ENCODE results near the gene DCDC2. TPM values are rescaled to one million over a fixed set of nuclear protein-coding genes. Genes with fewer than 3 reads are reported as not detected.
A peak's percentile ranks its signal among the peaks of the same experiment; 100 is the strongest.

The DCDC2 gene
- total RNA-seq, 1 donor from 2014 or later, result 5.3 TPM

GRCh38 chr6:24284006-24284405, 73.9 kb downstream of the DCDC2 start:
- TF ChIP-seq CTCF (IDR thresholded peaks at IDR 0.05), result no peak
- Histone ChIP-seq H3K27ac (no peak overlapping the region), H3K9me3 (no peaks in the 10 kb centered on the region), H3K4me3 (no peak overlapping the region), H3K4me1 (peaks cover 9% of the 10 kb centered on the region), H3K36me3 (no peaks in the 10 kb centered on the region), H3K27me3 (no peaks in the 10 kb centered on the region)
- DNase-seq (no peak), ATAC-seq (no peak)
- intact Hi-C loops (cut with DNase I), result no loop called here

- Histone ChIP-seq H3K36me3 (no peaks in the 10 kb centered on the region), H3K4me3 (no peak overlapping the region), H3K27ac (no peak overlapping the region), H3K9me3 (no peaks in the 10 kb centered on the region), H3K4me1 (peaks cover 9% of the 10 kb centered on the region), H3K27me3 (no peaks in the 10 kb centered on the region)
- no peak for DNase-seq
- peak; percentile 53 for TF ChIP-seq CTCF (IDR thresholded peaks at IDR 0.05)
- intact Hi-C loops (cut with DNase I), result no loop called here
- peak; percentile 93 for ATAC-seq
Measured at GRCh38 chr6:24283043-24283985, 74.5 kb downstream of the DCDC2 start.

GRCh38 chr6:24274441-24275083, 83.3 kb downstream of the DCDC2 start:
- Histone ChIP-seq H3K4me3 (no peak overlapping the region), H3K9me3 (no peaks in the 10 kb centered on the region), H3K27me3 (no peaks in the 10 kb centered on the region), H3K36me3 (no peaks in the 10 kb centered on the region), H3K27ac (no peak overlapping the region), H3K4me1 (no peaks in the 10 kb centered on the region)
- intact Hi-C loops (cut with DNase I), result no loop called here
- peak; percentile 56 for TF ChIP-seq CTCF (IDR thresholded peaks at IDR 0.05)
- ATAC-seq (no peak), DNase-seq (no peak)

GRCh38 chr6:24273096-24273870, 84.6 kb downstream of the DCDC2 start:
- DNase-seq, result no peak
- no peak for ATAC-seq
- no peak overlapping the region for H3K4me3 ChIP-seq
- no peaks in the 10 kb centered on the region for H3K9me3 ChIP-seq
- no peaks in the 10 kb centered on the region for H3K4me1 ChIP-seq
- intact Hi-C loops (cut with DNase I), result no loop called here
- H3K27me3 ChIP-seq, result no peaks in the 10 kb centered on the region
- no peak for TF ChIP-seq CTCF (IDR thresholded peaks at IDR 0.05)
- no peak overlapping the region for H3K27ac ChIP-seq
- H3K36me3 ChIP-seq, result no peaks in the 10 kb centered on the region

- DNase-seq (no peak), ATAC-seq (no peak)
- Histone ChIP-seq H3K36me3 (no peaks in the 10 kb centered on the region), H3K27me3 (no peaks in the 10 kb centered on the region), H3K9me3 (no peaks in the 10 kb centered on the region), H3K27ac (no peak overlapping the region), H3K4me1 (no peaks in the 10 kb centered on the region), H3K4me3 (no peak overlapping the region)
- no peak for TF ChIP-seq CTCF (IDR thresholded peaks at IDR 0.05)
- intact Hi-C loops (cut with DNase I), result no loop called here
Measured at GRCh38 chr6:24272553-24272952, 85.3 kb downstream of the DCDC2 start.
